Nephron (organoid): Measurements from ENCODE around the gene CEP19.

Source experiments
- H3K27ac Mint-ChIP-seq, 3 experiments: 2 replicates each; pipeline ENCODE4 v1.8.0; 2020; ENCODE audit warnings: mixed read lengths in 3 of 3, mild to moderate bottlenecking in 2 of 3, moderate library complexity in 1 of 3
- H3K27me3 Mint-ChIP-seq: 2 replicates; pipeline ENCODE4 v1.8.0; 2021; ENCODE audit warnings: low read depth, mild to moderate bottlenecking, moderate library complexity, mixed read lengths
- H3K36me3 Mint-ChIP-seq: 2 replicates; pipeline ENCODE4 v1.8.0; 2020; ENCODE audit warnings: low read depth, mixed read lengths
- H3K4me1 Mint-ChIP-seq: 2 replicates; pipeline ENCODE4 v1.8.0; 2020; ENCODE audit warnings: mixed read lengths
- H3K4me3 Mint-ChIP-seq, 3 experiments: 2 replicates each; pipeline ENCODE4 v1.8.0; 2020; ENCODE audit warnings: mild to moderate bottlenecking in 3 of 3, mixed read lengths in 3 of 3, moderate library complexity in 2 of 3
- H3K9me3 Mint-ChIP-seq: 2 replicates; pipeline ENCODE4 v1.8.0; 2020; ENCODE audit warnings: mixed read lengths
- CTCF ChIP-seq, 3 experiments: fragments of 200-600 bp; sonication (generic); IDR thresholded peaks; one replicate each; pipeline ENCODE4 v1.5.0; 2021; ENCODE audit warnings: antibody characterized with exemption in 3 of 3; ENCODE audit not compliant: unreplicated experiment in 3 of 3

The CEP19 gene

GRCh38 chr3:196712514-196713413 lies 714 bp upstream of the CEP19 start:
- Mint-ChIP-seq H3K27ac (peak overlapping the region; percentile 95 to 99 (median 96)), H3K27me3 (no peaks in the 10 kb centered on the region), H3K4me3 (peak overlapping the region; percentile 87 to 95 (median 93)), H3K36me3 (peaks cover 5% of the 10 kb centered on the region), H3K4me1 (peaks cover 13% of the 10 kb centered on the region), H3K9me3 (no peaks in the 10 kb centered on the region)
- TF ChIP-seq CTCF (IDR thresholded peaks at IDR 0.05; ENCODE audit: unreplicated experiment in 3 of 3): no peak

GRCh38 chr3:196708467-196708866 lies 3.6 kb downstream of the CEP19 start:
- no peak overlapping the region for H3K4me3 Mint-ChIP-seq
- H3K4me1 Mint-ChIP-seq: peaks cover 13% of the 10 kb centered on the region
- H3K27me3 Mint-ChIP-seq: no peaks in the 10 kb centered on the region
- no peaks in the 10 kb centered on the region for H3K9me3 Mint-ChIP-seq
- TF ChIP-seq CTCF (IDR thresholded peaks at IDR 0.05; ENCODE audit: unreplicated experiment in 3 of 3): no peak
- H3K36me3 Mint-ChIP-seq: no peaks in the 10 kb centered on the region
- H3K27ac Mint-ChIP-seq: no peak overlapping the region

DNA sequence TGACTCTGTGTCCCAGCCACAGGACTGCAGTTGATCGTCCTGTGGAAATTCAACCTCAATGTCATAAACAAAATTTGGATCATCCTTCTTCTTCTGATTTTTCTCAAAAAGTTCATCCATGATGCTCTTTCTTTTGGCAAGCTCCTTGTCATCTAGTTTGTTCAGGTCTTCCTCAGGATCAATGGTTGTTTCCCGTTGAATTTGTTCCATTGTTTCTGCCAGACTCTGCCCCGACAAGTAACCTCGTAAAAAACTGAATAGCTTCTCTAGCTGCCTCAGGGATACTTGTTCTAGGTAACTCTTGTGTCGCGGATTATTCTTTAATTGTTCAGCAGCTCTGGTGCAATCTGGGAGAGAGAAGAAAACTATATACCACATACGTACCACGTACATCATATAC lies 4.5 kb downstream of the CEP19 start:
- Mint-ChIP-seq H3K36me3 (no peaks in the 10 kb centered on the region), H3K4me3 (no peak overlapping the region), H3K27ac (no peak overlapping the region), H3K27me3 (no peaks in the 10 kb centered on the region), H3K4me1 (peaks cover 7% of the 10 kb centered on the region), H3K9me3 (no peaks in the 10 kb centered on the region)
- no peak for TF ChIP-seq CTCF (IDR thresholded peaks at IDR 0.05; ENCODE audit: unreplicated experiment in 3 of 3)

GRCh38 chr3:196706731-196707130 lies 5.3 kb downstream of the CEP19 start:
- no peak for TF ChIP-seq CTCF (IDR thresholded peaks at IDR 0.05; ENCODE audit: unreplicated experiment in 3 of 3)
- Mint-ChIP-seq H3K4me3 (no peak overlapping the region), H3K27me3 (no peaks in the 10 kb centered on the region), H3K27ac (no peak overlapping the region), H3K9me3 (no peaks in the 10 kb centered on the region), H3K4me1 (peaks cover 5% of the 10 kb centered on the region), H3K36me3 (no peaks in the 10 kb centered on the region)

DNA sequence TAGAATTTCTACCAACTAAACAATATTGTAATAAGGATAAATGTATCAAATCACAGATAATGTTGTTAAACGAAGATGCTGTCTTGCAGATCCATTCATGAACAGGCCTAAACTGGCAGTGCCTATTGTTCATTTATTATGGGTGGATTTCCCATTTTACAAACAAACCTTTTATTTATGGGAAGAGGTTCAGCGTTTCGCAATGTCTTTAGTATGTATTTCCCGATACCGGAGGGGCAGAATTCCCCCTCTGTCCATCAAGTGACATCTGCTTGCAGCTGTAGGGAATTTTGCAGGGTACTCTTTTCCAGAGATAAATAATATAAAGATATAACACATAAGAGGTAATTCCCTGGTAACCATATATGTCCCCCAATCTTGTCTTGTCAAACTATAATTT lies 5.7 kb downstream of the CEP19 start:
- H3K9me3 Mint-ChIP-seq: no peaks in the 10 kb centered on the region
- H3K27me3 Mint-ChIP-seq: no peaks in the 10 kb centered on the region
- no peak for TF ChIP-seq CTCF (IDR thresholded peaks at IDR 0.05; ENCODE audit: unreplicated experiment in 3 of 3)
- H3K27ac Mint-ChIP-seq: no peak overlapping the region
- H3K36me3 Mint-ChIP-seq: no peaks in the 10 kb centered on the region
- H3K4me3 Mint-ChIP-seq: no peak overlapping the region
- peaks cover 1% of the 10 kb centered on the region for H3K4me1 Mint-ChIP-seq

DNA sequence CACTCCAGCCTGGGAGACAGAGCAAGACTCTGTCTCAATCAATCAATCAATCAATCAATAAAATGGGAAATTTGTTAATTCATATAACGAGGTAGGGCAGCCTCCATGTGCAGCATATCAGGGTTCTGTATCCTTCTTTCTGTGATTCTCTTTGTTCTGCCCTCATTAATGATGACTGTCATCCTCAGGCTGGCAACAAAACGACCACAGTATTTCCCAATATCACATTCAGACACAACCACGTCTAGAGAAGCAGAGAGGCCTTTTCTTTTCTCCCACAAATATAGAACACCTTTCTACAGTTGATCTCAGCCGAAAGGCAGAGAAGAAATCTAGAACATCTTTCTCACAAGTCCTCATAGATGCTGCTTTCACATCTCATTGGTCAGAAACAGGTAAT lies 11.2 kb downstream of the CEP19 start:
- TF ChIP-seq CTCF (IDR thresholded peaks at IDR 0.05; ENCODE audit: unreplicated experiment in 3 of 3): no peak
- H3K36me3 Mint-ChIP-seq: no peaks in the 10 kb centered on the region
- H3K9me3 Mint-ChIP-seq: no peaks in the 10 kb centered on the region
- H3K27me3 Mint-ChIP-seq: no peaks in the 10 kb centered on the region
- no peak overlapping the region for H3K4me3 Mint-ChIP-seq
- H3K4me1 Mint-ChIP-seq: no peaks in the 10 kb centered on the region
- H3K27ac Mint-ChIP-seq: no peak overlapping the region
